Fibroblast of the aortic adventitia (primary cell): ENCODE data around the gene CCDC85B. TPM values are rescaled to one million over a fixed set of nuclear protein-coding genes. Genes with fewer than 3 reads are reported as not detected.
A peak's percentile ranks its signal among the peaks of the same experiment; 100 is the strongest.

Source experiments
- DNase-seq: peaks from one replicate; pipeline ENCODE4 v3.0.0-alpha.2; 2010; ENCODE audit warnings: low read depth
- H3K4me3 ChIP-seq: 2 replicates; pipeline ENCODE4 v1.5.1; 2011; ENCODE audit warnings: low read depth, mild to moderate bottlenecking, control low read depth, low read length, moderate library complexity
- CTCF ChIP-seq: IDR thresholded peaks from 2 replicates; pipeline ENCODE4 v1.5.1; 2011; ENCODE audit warnings: mild to moderate bottlenecking, low read length, control low read depth, inconsistent platforms; ENCODE audit not compliant: insufficient read depth
- total RNA-seq: library from RNA; depleted of rRNA; stranded (reverse); fragments of >200 nt; gene quantifications from 2 replicates; pipeline ENCODE4 v1.2.3, GENCODE V29; 2012; ENCODE audit warnings: low replicate concordance

Gene CCDC85B
- total RNA-seq, 1 donor = 75.0 TPM

- peak overlapping the region; percentile 87 for H3K4me3 ChIP-seq
- TF ChIP-seq CTCF = no peak
- peak; percentile 65 for DNase-seq
Measured at GRCh38 chr11:65899356-65900124, 9.1 kb downstream of the CCDC85B start.

GRCh38 chr11:65900125-65900898 is 9.8 kb downstream of the CCDC85B start, which contains the start of gene FOSL1:
FOSL1 (minus strand) TSS chr11:65900388; CDS start chr11:65900339, 49 bp downstream.
- TF ChIP-seq CTCF = no peak
- DNase-seq = peak; percentile 93
- peak within 1 kb of the TSS; percentile 87 for H3K4me3 ChIP-seq

- TF ChIP-seq CTCF = no peak
- no peak for DNase-seq
- H3K4me3 ChIP-seq = no peak overlapping the region
Measured at GRCh38 chr11:65900899-65901180, 10.4 kb downstream of the CCDC85B start.

GRCh38 chr11:65903068-65903481 is 12.6 kb downstream of the CCDC85B start:
- DNase-seq = peak; percentile 69
- no peak for TF ChIP-seq CTCF
- H3K4me3 ChIP-seq = no peak overlapping the region

- DNase-seq = no peak
- no peak overlapping the region for H3K4me3 ChIP-seq
- no peak for TF ChIP-seq CTCF
Measured at GRCh38 chr11:65903715-65904114, 13.2 kb downstream of the CCDC85B start.

GRCh38 chr11:65906602-65907001 is 16.1 kb downstream of the CCDC85B start:
- no peak for DNase-seq
- no peak for TF ChIP-seq CTCF
- no peak overlapping the region for H3K4me3 ChIP-seq
